CD4-positive, alpha-beta memory T cell (primary cell): ENCODE measurements around the gene BCAN. TPM values are rescaled to one million over a fixed set of nuclear protein-coding genes. Genes with fewer than 3 reads are reported as not detected.
A peak's percentile ranks its signal among the peaks of the same experiment; 100 is the strongest.

ENCODE experiments used
- CTCF ChIA-PET: fragments of 350-600 bp; sonication (Branson Sonifier 250); formaldehyde crosslinking; loops from one replicate; lab custom pipeline; 2021; ENCODE audit warnings: inconsistent platforms; ENCODE audit not compliant: partially characterized antibody; lab: Charles Lee
- POLR2A ChIA-PET: fragments of 350-600 bp; sonication (Branson Sonifier 250); formaldehyde crosslinking; loops from one replicate; lab custom pipeline; 2021; ENCODE audit not compliant: partially characterized antibody; lab: Charles Lee
- DNase-seq, 5 donors: peaks; one replicate each; pipeline versions ENCODE4 v3.0.0 to v3.0.0-alpha.2; 2020 to 2022; ENCODE audit warnings: mixed read lengths in 1 of 5
- H3K27ac ChIP-seq: one replicate; pipeline ENCODE4 v1.7.0; 2013; ENCODE audit warnings: low read depth, low read length
- H3K27me3 ChIP-seq: 2 replicates; pipeline ENCODE4 v1.7.0; 2013; ENCODE audit warnings: mild to moderate bottlenecking, low read length, moderate library complexity; ENCODE audit not compliant: insufficient read depth
- H3K36me3 ChIP-seq: 2 replicates; pipeline ENCODE4 v1.7.0; 2013; ENCODE audit warnings: mild to moderate bottlenecking, low read length, moderate library complexity; ENCODE audit not compliant: insufficient read depth
- H3K4me1 ChIP-seq: 2 replicates; pipeline ENCODE4 v1.7.0; 2013; ENCODE audit warnings: mild to moderate bottlenecking, low read length, moderate library complexity; ENCODE audit not compliant: insufficient read depth
- H3K4me3 ChIP-seq, 2 donors: one replicate each; pipeline ENCODE4 v1.7.0; 2013; ENCODE audit warnings: low read length in 2 of 2, mild to moderate bottlenecking in 1 of 2
- H3K9me3 ChIP-seq, 2 donors: one replicate each; pipeline ENCODE4 v1.7.0; 2013; ENCODE audit warnings: low read length in 2 of 2, control low read depth in 1 of 2; ENCODE audit not compliant: control insufficient read depth in 1 of 2
- H3K27ac Mint-ChIP-seq, 7 donors: one replicate each; pipeline ENCODE4 v1.8.0; 2020 to 2021; ENCODE audit warnings: mixed read lengths in 7 of 7, mild to moderate bottlenecking in 6 of 7, inconsistent platforms in 3 of 7, moderate library complexity in 3 of 7
- H3K27me3 Mint-ChIP-seq, 2 donors: one replicate each; pipeline ENCODE4 v1.8.0; 2020 to 2021; ENCODE audit warnings: mixed read lengths in 2 of 2
- H3K36me3 Mint-ChIP-seq, 2 donors: one replicate each; pipeline ENCODE4 v1.8.0; 2020 to 2021; ENCODE audit warnings: mixed read lengths in 2 of 2, inconsistent platforms in 1 of 2, mild to moderate bottlenecking in 1 of 2
- H3K4me1 Mint-ChIP-seq, 4 donors: one replicate each; pipeline ENCODE4 v1.8.0; 2020 to 2021; ENCODE audit warnings: mixed read lengths in 4 of 4, mild to moderate bottlenecking in 1 of 4
- H3K4me3 Mint-ChIP-seq, 8 donors: one replicate each; pipeline ENCODE4 v1.8.0; 2020 to 2021; ENCODE audit warnings: mixed read lengths in 8 of 8, mild to moderate bottlenecking in 7 of 8, moderate library complexity in 6 of 8, inconsistent platforms in 3 of 8
- H3K9me3 Mint-ChIP-seq, 8 donors: one replicate each; pipeline ENCODE4 v1.8.0; 2020 to 2021; ENCODE audit warnings: mixed read lengths in 8 of 8, mild to moderate bottlenecking in 5 of 8, inconsistent platforms in 3 of 8, moderate library complexity in 1 of 8
- intact Hi-C: fragments of 100-400 bp; cut with micrococcal nuclease; formaldehyde crosslinking; loops from one replicate; pipeline ENCODE4 v1.15.1; 2023
- polyA plus RNA-seq, 2 donors: library from polyadenylated mRNA; unstranded; fragments of 300-500 nt; fragmentation: Illumina TruSeq; gene quantifications; one replicate each; pipeline ENCODE4 v1.2.3, GENCODE V29; 2021
- total RNA-seq, 2 experiments: library from RNA; stranded (reverse); gene quantifications; one replicate each; pipeline ENCODE4 v1.2.3, GENCODE V29; 2021

The BCAN gene
- total and polyA plus RNA-seq, 4 experiments from 2014 or later = not detected

GRCh38 chr1:156703336-156703735 is 61.4 kb downstream of the BCAN start:
- no peak for DNase-seq
- H3K27ac Mint-ChIP-seq = no peak overlapping the region
- ChIA-PET CTCF (interaction anchor here (12.1 kb wide), 1 partner anchor 14 kb away, joined by 187 read pairs; no protein-coding TSS in a partner anchor), POLR2A (no interaction called here)
- H3K4me1 Mint-ChIP-seq = peaks cover 8 to 43% (median 24%) of the 10 kb centered on the region in 4 donors
- no peaks in the 10 kb centered on the region for H3K9me3 Mint-ChIP-seq
- H3K27me3 Mint-ChIP-seq = peaks cover 8 to 18% of the 10 kb centered on the region in 2 donors
- no peak overlapping the region for H3K27ac ChIP-seq
- H3K27me3 ChIP-seq = peaks cover 6% of the 10 kb centered on the region
- no peaks in the 10 kb centered on the region for H3K36me3 ChIP-seq
- no peaks in the 10 kb centered on the region for H3K9me3 ChIP-seq
- no peak overlapping the region for H3K4me3 Mint-ChIP-seq
- intact Hi-C loops = loop anchor here (10.0 kb wide), 1 partner anchor 79 kb away; no protein-coding TSS in a partner anchor
- H3K4me1 ChIP-seq = peaks cover 32% of the 10 kb centered on the region
- H3K36me3 Mint-ChIP-seq = peaks cover 0 to 4% of the 10 kb centered on the region in 2 donors
- no peak overlapping the region for H3K4me3 ChIP-seq

- ChIA-PET POLR2A (no interaction called here), CTCF (interaction anchor here (12.1 kb wide), 1 partner anchor 14 kb away, joined by 187 read pairs; no protein-coding TSS in a partner anchor)
- Mint-ChIP-seq H3K4me3 (peak overlapping the region in 5 of 8 donors; percentile 17 to 89 (median 46)), H3K9me3 (no peaks in the 10 kb centered on the region), H3K4me1 (peaks cover 8 to 47% (median 24%) of the 10 kb centered on the region in 4 donors), H3K27me3 (peaks cover 8 to 17% of the 10 kb centered on the region in 2 donors), H3K27ac (peak overlapping the region in 1 of 7 donors; percentile 38), H3K36me3 (peaks cover 0 to 4% of the 10 kb centered on the region in 2 donors)
- no peaks in the 10 kb centered on the region for H3K36me3 ChIP-seq
- intact Hi-C loops = loop anchor here (10.0 kb wide), 1 partner anchor 79 kb away; no protein-coding TSS in a partner anchor
- peaks cover 6% of the 10 kb centered on the region for H3K27me3 ChIP-seq
- peaks cover 32% of the 10 kb centered on the region for H3K4me1 ChIP-seq
- H3K27ac ChIP-seq = no peak overlapping the region
- no peak overlapping the region for H3K4me3 ChIP-seq
- DNase-seq = no peak
- H3K9me3 ChIP-seq = no peaks in the 10 kb centered on the region
Measured at GRCh38 chr1:156703741-156704140, 61.8 kb downstream of the BCAN start.

GRCh38 chr1:156704166-156704711 is 62.3 kb downstream of the BCAN start:
- peak overlapping the region in 7 of 8 donors; percentile 28 to 89 (median 59) for H3K4me3 Mint-ChIP-seq
- POLR2A ChIA-PET = interaction anchor here (0.7 to 4.2 kb wide), 3 partner anchors 9 to 24 kb away, joined by 3 to 35 read pairs (median 3); partner anchors contain the start of genes ISG20L2 and METTL25B
- H3K27ac Mint-ChIP-seq = peak overlapping the region in 3 of 7 donors; percentile 38 to 68 (median 42)
- no peaks in the 10 kb centered on the region for H3K36me3 ChIP-seq
- H3K9me3 Mint-ChIP-seq = no peaks in the 10 kb centered on the region
- peaks cover 0 to 4% of the 10 kb centered on the region in 2 donors for H3K36me3 Mint-ChIP-seq
- DNase-seq = no peak
- H3K4me1 Mint-ChIP-seq = peaks cover 8 to 47% (median 24%) of the 10 kb centered on the region in 4 donors
- peaks cover 6% of the 10 kb centered on the region for H3K27me3 ChIP-seq
- CTCF ChIA-PET = interaction anchor here (2.1 to 12.1 kb wide), 2 partner anchors 15 to 17 kb away, joined by 10 to 187 read pairs; no protein-coding TSS in a partner anchor
- peaks cover 32% of the 10 kb centered on the region for H3K4me1 ChIP-seq
- peaks cover 6 to 14% of the 10 kb centered on the region in 2 donors for H3K27me3 Mint-ChIP-seq
- H3K27ac ChIP-seq = no peak overlapping the region
- H3K4me3 ChIP-seq = no peak overlapping the region
- no peaks in the 10 kb centered on the region for H3K9me3 ChIP-seq
- intact Hi-C loops = loop anchor here (10.0 kb wide), 1 partner anchor 79 kb away; no protein-coding TSS in a partner anchor

GRCh38 chr1:156704930-156705320 is 63.0 kb downstream of the BCAN start:
- Histone ChIP-seq H3K36me3 (no peaks in the 10 kb centered on the region), H3K4me1 (peaks cover 32% of the 10 kb centered on the region), H3K27ac (no peak overlapping the region), H3K27me3 (peaks cover 6% of the 10 kb centered on the region), H3K4me3 (peak overlapping the region; percentile 63 to 65), H3K9me3 (no peaks in the 10 kb centered on the region)
- no peaks in the 10 kb centered on the region for H3K9me3 Mint-ChIP-seq
- peak overlapping the region; percentile 88 to 96 (median 89) for H3K4me3 Mint-ChIP-seq
- H3K36me3 Mint-ChIP-seq = peaks cover 0 to 4% of the 10 kb centered on the region in 2 donors
- peak overlapping the region in 2 of 7 donors; percentile 68 to 84 for H3K27ac Mint-ChIP-seq
- intact Hi-C loops = loop anchor here (10.0 kb wide), 1 partner anchor 80 kb away; no protein-coding TSS in a partner anchor
- H3K4me1 Mint-ChIP-seq = peaks cover 8 to 47% (median 24%) of the 10 kb centered on the region in 4 donors
- no peak for DNase-seq
- POLR2A ChIA-PET = interaction anchor here (0.7 to 4.2 kb wide), 3 partner anchors 8 to 23 kb away, joined by 3 to 35 read pairs (median 3); partner anchors contain the start of genes ISG20L2 and METTL25B
- CTCF ChIA-PET = interaction anchor here (1.9 to 12.1 kb wide), 5 partner anchors 11 to 155 kb away, joined by 7 to 187 read pairs (median 25); partner anchors contain the start of genes ISG20L2 and METTL25B
- H3K27me3 Mint-ChIP-seq = peaks cover 6 to 12% of the 10 kb centered on the region in 2 donors

GRCh38 chr1:156705321-156705917 is 63.5 kb downstream of the BCAN start, which contains the start of gene CRABP2:
TSS of gene CRABP2 (minus strand) at chr1:156705583. CDS start at chr1:156705446, 137 bp downstream.
- H3K9me3 Mint-ChIP-seq = no peaks in the 10 kb centered on the region
- Histone ChIP-seq H3K36me3 (no peaks in the 10 kb centered on the region), H3K27ac (peak within 1 kb of the TSS; percentile 63), H3K9me3 (no peaks in the 10 kb centered on the region), H3K4me3 (peak within 1 kb of the TSS; percentile 63 to 65), H3K4me1 (peaks cover 32% of the 10 kb centered on the region), H3K27me3 (peaks cover 6% of the 10 kb centered on the region)
- peak in 1 of 5 donors; percentile 63 for DNase-seq
- peaks cover 8 to 47% (median 24%) of the 10 kb centered on the region in 4 donors for H3K4me1 Mint-ChIP-seq
- H3K4me3 Mint-ChIP-seq = peak within 1 kb of the TSS; percentile 88 to 96 (median 89)
- intact Hi-C loops = loop anchor here (10.0 kb wide), 1 partner anchor 81 kb away; no protein-coding TSS in a partner anchor
- ChIA-PET CTCF (interaction anchor here (0.6 to 12.1 kb wide), 20 partner anchors 8 to 259 kb away, joined by 3 to 187 read pairs (median 4); partner anchors contain the start of genes ISG20L2, METTL25B, NES and PRCC), POLR2A (interaction anchor here (1.2 to 4.2 kb wide), 9 partner anchors 12 to 65 kb away, joined by 3 to 35 read pairs (median 9); partner anchors contain the start of genes HDGF, ISG20L2, METTL25B and MRPL24)
- H3K27ac Mint-ChIP-seq = peak within 1 kb of the TSS; percentile 84 to 94 (median 93)
- H3K36me3 Mint-ChIP-seq = peaks cover 0 to 4% of the 10 kb centered on the region in 2 donors
- peaks cover 6 to 12% of the 10 kb centered on the region in 2 donors for H3K27me3 Mint-ChIP-seq

GRCh38 chr1:156705918-156706656 is 64.2 kb downstream of the BCAN start:
- Mint-ChIP-seq H3K4me3 (peak overlapping the region; percentile 88 to 96 (median 89)), H3K4me1 (peaks cover 8 to 47% (median 24%) of the 10 kb centered on the region in 4 donors), H3K9me3 (no peaks in the 10 kb centered on the region), H3K27me3 (peaks cover 6 to 9% of the 10 kb centered on the region in 2 donors), H3K27ac (peak overlapping the region; percentile 84 to 94 (median 93)), H3K36me3 (peaks cover 0 to 4% of the 10 kb centered on the region in 2 donors)
- H3K36me3 ChIP-seq = no peaks in the 10 kb centered on the region
- peaks cover 6% of the 10 kb centered on the region for H3K27me3 ChIP-seq
- ChIA-PET POLR2A (interaction anchor here (0.6 to 4.2 kb wide), 14 partner anchors 8 to 225 kb away, joined by 3 to 35 read pairs (median 4); partner anchors contain the start of genes HDGF, ISG20L2, METTL25B and MRPL24), CTCF (interaction anchor here (0.6 to 12.1 kb wide), 25 partner anchors 9 to 813 kb away, joined by 3 to 187 read pairs (median 4); partner anchors contain the start of genes ISG20L2, METTL25B, NES and PRCC)
- intact Hi-C loops = loop anchor here (1.0 to 10.0 kb wide), 4 partner anchors 17 to 81 kb away; partner anchors contain the start of genes ISG20L2 and METTL25B
- H3K4me3 ChIP-seq = peak overlapping the region; percentile 63 to 65
- no peaks in the 10 kb centered on the region for H3K9me3 ChIP-seq
- peaks cover 32% of the 10 kb centered on the region for H3K4me1 ChIP-seq
- peak; percentile 67 to 72 (median 70) for DNase-seq
- peak overlapping the region; percentile 63 for H3K27ac ChIP-seq
